GM12864 (cell line): ENCODE measurements around the gene RFX2.

Experiments used
- DNase-seq: peaks from one replicate; pipeline ENCODE4 v3.0.0-alpha.2; 2011; ENCODE audit warnings: low read depth
- H3K4me3 ChIP-seq: 2 replicates; pipeline ENCODE4 v1.5.1; 2011; ENCODE audit warnings: mild to moderate bottlenecking, low read depth, low read length, control low read depth
- TF ChIP-seq, protein P1 (sequence below): IDR thresholded peaks from 2 replicates; pipeline ENCODE4 v1.5.1; 2011; ENCODE audit warnings: low read depth, mild to moderate bottlenecking, moderate library complexity, low read length, control low read depth, inconsistent platforms; ENCODE audit errors: missing control alignments

Gene RFX2

GRCh38 chr19:6098574-6098973 is 11.7 kb downstream of the RFX2 start:
- TF ChIP-seq, protein P1, sequence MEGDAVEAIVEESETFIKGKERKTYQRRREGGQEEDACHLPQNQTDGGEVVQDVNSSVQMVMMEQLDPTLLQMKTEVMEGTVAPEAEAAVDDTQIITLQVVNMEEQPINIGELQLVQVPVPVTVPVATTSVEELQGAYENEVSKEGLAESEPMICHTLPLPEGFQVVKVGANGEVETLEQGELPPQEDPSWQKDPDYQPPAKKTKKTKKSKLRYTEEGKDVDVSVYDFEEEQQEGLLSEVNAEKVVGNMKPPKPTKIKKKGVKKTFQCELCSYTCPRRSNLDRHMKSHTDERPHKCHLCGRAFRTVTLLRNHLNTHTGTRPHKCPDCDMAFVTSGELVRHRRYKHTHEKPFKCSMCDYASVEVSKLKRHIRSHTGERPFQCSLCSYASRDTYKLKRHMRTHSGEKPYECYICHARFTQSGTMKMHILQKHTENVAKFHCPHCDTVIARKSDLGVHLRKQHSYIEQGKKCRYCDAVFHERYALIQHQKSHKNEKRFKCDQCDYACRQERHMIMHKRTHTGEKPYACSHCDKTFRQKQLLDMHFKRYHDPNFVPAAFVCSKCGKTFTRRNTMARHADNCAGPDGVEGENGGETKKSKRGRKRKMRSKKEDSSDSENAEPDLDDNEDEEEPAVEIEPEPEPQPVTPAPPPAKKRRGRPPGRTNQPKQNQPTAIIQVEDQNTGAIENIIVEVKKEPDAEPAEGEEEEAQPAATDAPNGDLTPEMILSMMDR, result no peak
- DNase-seq, result no peak
- no peak overlapping the region for H3K4me3 ChIP-seq

DNA sequence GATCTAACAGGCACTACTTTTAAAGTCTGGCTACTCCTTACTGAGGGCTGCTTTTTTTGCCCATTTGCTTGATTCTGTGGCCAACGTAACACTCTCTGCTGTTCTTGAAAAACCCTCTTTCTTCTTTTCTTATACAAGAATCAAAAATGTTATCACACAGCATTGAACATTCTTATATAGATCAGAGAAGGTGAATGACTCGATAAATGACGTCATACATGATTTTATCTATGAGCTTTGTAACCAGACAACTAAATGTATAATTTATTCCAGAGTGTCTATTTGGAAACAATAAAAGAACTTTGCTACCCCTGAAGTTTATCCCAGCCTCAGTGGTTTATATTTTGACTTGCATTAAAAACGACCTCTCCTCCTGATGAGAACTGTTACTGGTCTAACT is 12.4 kb downstream of the RFX2 start:
- H3K4me3 ChIP-seq, result no peak overlapping the region
- TF ChIP-seq, protein P1, result no peak
- DNase-seq, result no peak

- TF ChIP-seq, protein P1, result no peak
- no peak for DNase-seq
- no peak overlapping the region for H3K4me3 ChIP-seq
Measured at GRCh38 chr19:6095760-6096159, 14.5 kb downstream of the RFX2 start.

GRCh38 chr19:6092329-6093286 is 17.7 kb downstream of the RFX2 start:
- no peak overlapping the region for H3K4me3 ChIP-seq
- TF ChIP-seq, protein P1, result no peak
- DNase-seq, result no peak

- H3K4me3 ChIP-seq, result no peak overlapping the region
- TF ChIP-seq, protein P1, result no peak
- no peak for DNase-seq
Measured at GRCh38 chr19:6091771-6092291, 18.5 kb downstream of the RFX2 start.

- TF ChIP-seq, protein P1, result no peak
- no peak overlapping the region for H3K4me3 ChIP-seq
- DNase-seq, result no peak
Measured at GRCh38 chr19:6090634-6091033, 19.7 kb downstream of the RFX2 start.
